Fibroblast of lung (primary cell): Measurements from ENCODE around the gene TOMM6. TPM values are rescaled to one million over a fixed set of nuclear protein-coding genes. Genes with fewer than 3 reads are reported as not detected.

Experiments used
- DNase-seq, 2 donors: peaks; one replicate each; pipeline versions ENCODE4 v3.0.0 to v3.0.0-alpha.2; 2010; ENCODE audit warnings: low read depth in 2 of 2
- H2AFZ ChIP-seq: 2 replicates; pipeline ENCODE4 v1.5.1; 2012; ENCODE audit warnings: low read length, control low read depth, inconsistent platforms
- H3K27ac ChIP-seq: 2 replicates; pipeline ENCODE4 v1.5.1; 2011; ENCODE audit warnings: low read length, control low read depth; ENCODE audit not compliant: insufficient read depth
- H3K27me3 ChIP-seq: 2 replicates; pipeline ENCODE4 v1.5.1; 2011; ENCODE audit warnings: mild to moderate bottlenecking, low read length; ENCODE audit not compliant: control insufficient read depth, insufficient read depth
- H3K36me3 ChIP-seq: 2 replicates; pipeline ENCODE4 v1.5.1; 2011; ENCODE audit warnings: low read length; ENCODE audit not compliant: control insufficient read depth, insufficient read depth
- H3K4me1 ChIP-seq: 2 replicates; pipeline ENCODE4 v1.5.1; 2011; ENCODE audit warnings: low read length; ENCODE audit not compliant: control insufficient read depth, insufficient read depth; ENCODE audit errors: extremely low read depth
- H3K4me2 ChIP-seq: 2 replicates; pipeline ENCODE4 v1.5.1; 2011; ENCODE audit warnings: low read length, control low read depth; ENCODE audit not compliant: insufficient read depth; ENCODE audit errors: extremely low read depth
- H3K4me3 ChIP-seq, 4 experiments: fragments of 200-600 bp in 1 of 4; sonication (generic) in 1 of 4; replicated peaks in 1 of 4; 2 replicates each; pipeline ENCODE4 v1.5.1; 2011 to 2016; ENCODE audit warnings: low read length in 4 of 4, low read depth in 3 of 4, mild to moderate bottlenecking in 3 of 4, control low read depth in 2 of 4, inconsistent platforms in 1 of 4, mixed read lengths in 1 of 4; ENCODE audit not compliant: insufficient read depth in 1 of 4; ENCODE audit errors: control extremely low read depth in 1 of 4
- H3K79me2 ChIP-seq: 2 replicates; pipeline ENCODE4 v1.5.1; 2012; ENCODE audit warnings: mild to moderate bottlenecking, low read length, inconsistent platforms; ENCODE audit not compliant: control insufficient read depth, insufficient read depth
- H3K9ac ChIP-seq: 2 replicates; pipeline ENCODE4 v1.5.1; 2011; ENCODE audit warnings: mild to moderate bottlenecking, low read length, control low read depth; ENCODE audit not compliant: insufficient read depth
- H3K9me3 ChIP-seq: 2 replicates; pipeline ENCODE4 v1.5.1; 2012; ENCODE audit warnings: low read depth, low read length; ENCODE audit not compliant: control insufficient read depth, insufficient read depth
- H4K20me1 ChIP-seq: 2 replicates; pipeline ENCODE4 v1.5.1; 2011; ENCODE audit warnings: low read length; ENCODE audit not compliant: control insufficient read depth, insufficient read depth; ENCODE audit errors: extremely low read depth
- EZH2 ChIP-seq: IDR thresholded peaks from 2 replicates; pipeline ENCODE4 v1.5.1; 2012; ENCODE audit warnings: low read length, control low read depth, mild to moderate bottlenecking; ENCODE audit errors: missing control alignments
- polyA plus RNA-seq, 2 donors: library from polyadenylated mRNA; depleted of rRNA in 1 of 2; stranded (reverse) in 1 of 2; unstranded in 1 of 2; fragments of >200 nt; gene quantifications; 2 replicates each; pipeline ENCODE4 v1.2.1, GENCODE V29; 2011 to 2012; ENCODE audit warnings: missing spikeins in 1 of 2
- total RNA-seq: library from RNA; depleted of rRNA; stranded (reverse); fragments of >200 nt; gene quantifications from 2 replicates; pipeline ENCODE4 v1.2.1, GENCODE V29; 2014
- TF ChIP-seq, protein P1 (sequence below), 2 donors: IDR thresholded peaks in 1 of 2; conservative IDR thresholded peaks in 1 of 2; 1 replicate in 1 of 2; 2 replicates in 1 of 2; pipeline ENCODE4 v1.5.1; 2011 to 2012; ENCODE audit warnings: low read length in 2 of 2, control low read depth in 1 of 2, inconsistent platforms in 1 of 2, low read depth in 1 of 2, mild to moderate bottlenecking in 1 of 2

TOMM6 gene
- total and polyA plus RNA-seq, 2 donors (not counting 1 experiment from before 2014, with no cell fraction given): 54.7 to 324 TPM

GRCh38 chr6:41796474-41796873 is 9.0 kb downstream of the TOMM6 start:
- DNase-seq: no peak
- no peak overlapping the region for H3K4me3 ChIP-seq
- H3K79me2 ChIP-seq: no peaks in the 10 kb centered on the region
- H3K27me3 ChIP-seq: no peaks in the 10 kb centered on the region
- no peaks in the 10 kb centered on the region for H4K20me1 ChIP-seq
- H3K9ac ChIP-seq: no peak overlapping the region
- H2AFZ ChIP-seq: no peak overlapping the region
- H3K4me1 ChIP-seq: no peaks in the 10 kb centered on the region
- TF ChIP-seq EZH2: no peak
- TF ChIP-seq, protein P1, sequence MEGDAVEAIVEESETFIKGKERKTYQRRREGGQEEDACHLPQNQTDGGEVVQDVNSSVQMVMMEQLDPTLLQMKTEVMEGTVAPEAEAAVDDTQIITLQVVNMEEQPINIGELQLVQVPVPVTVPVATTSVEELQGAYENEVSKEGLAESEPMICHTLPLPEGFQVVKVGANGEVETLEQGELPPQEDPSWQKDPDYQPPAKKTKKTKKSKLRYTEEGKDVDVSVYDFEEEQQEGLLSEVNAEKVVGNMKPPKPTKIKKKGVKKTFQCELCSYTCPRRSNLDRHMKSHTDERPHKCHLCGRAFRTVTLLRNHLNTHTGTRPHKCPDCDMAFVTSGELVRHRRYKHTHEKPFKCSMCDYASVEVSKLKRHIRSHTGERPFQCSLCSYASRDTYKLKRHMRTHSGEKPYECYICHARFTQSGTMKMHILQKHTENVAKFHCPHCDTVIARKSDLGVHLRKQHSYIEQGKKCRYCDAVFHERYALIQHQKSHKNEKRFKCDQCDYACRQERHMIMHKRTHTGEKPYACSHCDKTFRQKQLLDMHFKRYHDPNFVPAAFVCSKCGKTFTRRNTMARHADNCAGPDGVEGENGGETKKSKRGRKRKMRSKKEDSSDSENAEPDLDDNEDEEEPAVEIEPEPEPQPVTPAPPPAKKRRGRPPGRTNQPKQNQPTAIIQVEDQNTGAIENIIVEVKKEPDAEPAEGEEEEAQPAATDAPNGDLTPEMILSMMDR (conservative IDR thresholded peaks at IDR 0.05 in 1 of 2, IDR thresholded peaks at IDR 0.05 in 1 of 2; ENCODE audit: low read depth in 1 of 2, low read length in 2 of 2): no peak
- no peak overlapping the region for H3K27ac ChIP-seq
- no peak overlapping the region for H3K4me2 ChIP-seq
- H3K9me3 ChIP-seq: no peaks in the 10 kb centered on the region
- H3K36me3 ChIP-seq: no peaks in the 10 kb centered on the region

DNA sequence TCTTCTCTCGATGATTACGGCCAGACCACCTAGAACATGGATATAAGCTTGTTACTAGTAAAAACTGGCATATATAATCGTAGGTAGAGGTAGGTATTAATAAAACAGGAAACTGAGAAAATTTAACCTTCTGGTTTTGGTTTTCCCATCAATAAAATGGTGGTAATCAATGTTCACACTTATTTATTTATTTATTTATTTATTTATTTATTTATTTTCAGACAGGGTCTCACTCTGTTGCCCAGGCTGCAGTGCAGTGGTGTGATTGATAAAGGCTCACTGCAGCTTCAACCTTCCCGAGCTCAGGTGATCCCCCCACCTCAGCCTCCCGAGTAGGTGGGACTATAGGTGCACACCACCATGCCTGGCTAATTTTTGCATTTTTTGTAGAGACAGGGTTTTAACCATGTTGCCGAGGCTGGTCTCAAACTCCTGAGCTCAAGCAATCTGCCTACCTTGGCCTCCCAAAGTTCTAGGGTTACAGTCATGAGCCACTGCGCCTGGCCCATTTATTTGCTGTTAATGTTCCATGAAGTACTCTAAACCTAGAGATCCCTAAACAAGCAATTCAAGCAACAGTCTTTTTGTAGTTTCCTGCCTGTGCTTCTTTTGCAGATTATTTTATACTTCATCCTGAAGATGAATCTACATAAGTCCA is 11.5 kb downstream of the TOMM6 start:
- H3K36me3 ChIP-seq: no peaks in the 10 kb centered on the region
- H3K9ac ChIP-seq: no peak overlapping the region
- no peak overlapping the region for H3K4me2 ChIP-seq
- no peaks in the 10 kb centered on the region for H4K20me1 ChIP-seq
- TF ChIP-seq EZH2: no peak
- TF ChIP-seq, protein P1 (conservative IDR thresholded peaks at IDR 0.05 in 1 of 2, IDR thresholded peaks at IDR 0.05 in 1 of 2; ENCODE audit: low read depth in 1 of 2, low read length in 2 of 2): no peak
- DNase-seq: no peak
- no peak overlapping the region for H3K4me3 ChIP-seq
- no peaks in the 10 kb centered on the region for H3K27me3 ChIP-seq
- H3K9me3 ChIP-seq: no peaks in the 10 kb centered on the region
- no peak overlapping the region for H3K27ac ChIP-seq
- no peak overlapping the region for H2AFZ ChIP-seq
- H3K79me2 ChIP-seq: no peaks in the 10 kb centered on the region
- H3K4me1 ChIP-seq: no peaks in the 10 kb centered on the region

- Histone ChIP-seq H4K20me1 (no peaks in the 10 kb centered on the region), H3K27ac (no peak overlapping the region), H3K79me2 (no peaks in the 10 kb centered on the region), H3K4me1 (no peaks in the 10 kb centered on the region), H3K9me3 (no peaks in the 10 kb centered on the region), H3K27me3 (no peaks in the 10 kb centered on the region), H2AFZ (no peak overlapping the region), H3K4me2 (no peak overlapping the region), H3K4me3 (no peak overlapping the region), H3K9ac (no peak overlapping the region), H3K36me3 (no peaks in the 10 kb centered on the region)
- no peak for DNase-seq
- TF ChIP-seq, protein P1 (conservative IDR thresholded peaks at IDR 0.05 in 1 of 2, IDR thresholded peaks at IDR 0.05 in 1 of 2; ENCODE audit: low read depth in 1 of 2, low read length in 2 of 2): no peak
- no peak for TF ChIP-seq EZH2
Measured at GRCh38 chr6:41799559-41799911, 12.0 kb downstream of the TOMM6 start.
